ENCODE measurements around the gene INPP5J.

Gene INPP5J

GRCh38 chr22:31126128-31126868 is 3.5 kb downstream of the INPP5J start:
- no peak for DNase-seq (ENCODE audit: low read depth)

- no peak for DNase-seq (ENCODE audit: low read depth)
These were observed 4.1 kb downstream of the INPP5J start for GRCh38 chr22:31126869-31127175.

- no peak for DNase-seq (ENCODE audit: low read depth)
These were observed 4.5 kb downstream of the INPP5J start for GRCh38 chr22:31127181-31127772.

- DNase-seq (ENCODE audit: low read depth) = no peak
These were observed 5.4 kb downstream of the INPP5J start for GRCh38 chr22:31128156-31128555.

- DNase-seq (ENCODE audit: low read depth) = no peak
These were observed 8.1 kb downstream of the INPP5J start for GRCh38 chr22:31130873-31131272.

- DNase-seq (ENCODE audit: low read depth) = no peak
These were observed 11.1 kb downstream of the INPP5J start for GRCh38 chr22:31133911-31134310.

GRCh38 chr22:31134688-31135087 is 11.9 kb downstream of the INPP5J start:
- no peak for DNase-seq (ENCODE audit: low read depth)

GRCh38 chr22:31135706-31136105 is 12.9 kb downstream of the INPP5J start:
- no peak for DNase-seq (ENCODE audit: low read depth)

- no peak for DNase-seq (ENCODE audit: low read depth)
These were observed 13.4 kb downstream of the INPP5J start for GRCh38 chr22:31136155-31136554.

- DNase-seq (ENCODE audit: low read depth) = no peak
These were observed 13.9 kb downstream of the INPP5J start for GRCh38 chr22:31136711-31137110.

GRCh38 chr22:31137721-31138120 is 15.0 kb downstream of the INPP5J start:
- no peak for DNase-seq (ENCODE audit: low read depth)

- no peak for DNase-seq (ENCODE audit: low read depth)
These were observed 15.4 kb downstream of the INPP5J start for GRCh38 chr22:31138126-31138525.

- DNase-seq (ENCODE audit: low read depth) = no peak
These were observed 16.3 kb downstream of the INPP5J start for GRCh38 chr22:31139066-31139465.

- peak; percentile 8 for DNase-seq (ENCODE audit: low read depth)
These were observed 17.3 kb downstream of the INPP5J start, which contains the start of gene PLA2G3 for GRCh38 chr22:31139866-31140716. PLA2G3 (minus strand) TSS chr22:31140508; CDS start chr22:31140354, 154 bp downstream.

GRCh38 chr22:31140746-31141145 is 18.0 kb downstream of the INPP5J start:
- no peak for DNase-seq (ENCODE audit: low read depth)

GRCh38 chr22:31141551-31141950 is 18.8 kb downstream of the INPP5J start:
- no peak for DNase-seq (ENCODE audit: low read depth)

GRCh38 chr22:31142285-31142684 is 19.5 kb downstream of the INPP5J start:
- DNase-seq (ENCODE audit: low read depth) = no peak

- DNase-seq (ENCODE audit: low read depth) = no peak
These were observed 20.3 kb downstream of the INPP5J start for GRCh38 chr22:31143038-31143437.

GRCh38 chr22:31143537-31143936 is 20.8 kb downstream of the INPP5J start:
- DNase-seq (ENCODE audit: low read depth) = no peak

GRCh38 chr22:31144223-31144622 is 21.5 kb downstream of the INPP5J start:
- no peak for DNase-seq (ENCODE audit: low read depth)

GRCh38 chr22:31148488-31148887 is 25.7 kb downstream of the INPP5J start:
- peak; percentile 23 for DNase-seq (ENCODE audit: low read depth)

GRCh38 chr22:31148953-31149627 is 26.3 kb downstream of the INPP5J start:
- peak; percentile 73 for DNase-seq (ENCODE audit: low read depth)
